Thoracic aorta (tissue), 2 donors: ENCODE measurements around the gene PDZRN4. TPM values are rescaled to one million over a fixed set of nuclear protein-coding genes. Genes with fewer than 3 reads are reported as not detected.
"Not testable (repeated sequence)": the region's sequence is repeated elsewhere in the genome, so short reads cannot be mapped to it uniquely, and the experiment has no call there.

Experiments used
- ATAC-seq: fragments of 150-250 bp; one replicate; pipeline ENCODE4 v1.8.0; 2017; ENCODE audit warnings: low read depth; ENCODE audit not compliant: insufficient number of reproducible peaks, low FRiP score
- DNase-seq: peaks from one replicate; pipeline ENCODE4 v3.0.0-alpha.2; 2020; ENCODE audit warnings: low spot score
- H3K27ac ChIP-seq, 2 donors: fragments of 200-600 bp; sonication (generic); 1 replicate in 1 of 2; 2 replicates in 1 of 2; pipeline ENCODE4 v1.5.1; 2016; ENCODE audit warnings: mild to moderate bottlenecking in 2 of 2, moderate library complexity in 2 of 2
- H3K27me3 ChIP-seq: fragments of 200-600 bp; sonication (generic); replicated peaks from 2 replicates; pipeline ENCODE4 v1.6.0; 2016; ENCODE audit warnings: mild to moderate bottlenecking; ENCODE audit not compliant: insufficient read depth
- H3K36me3 ChIP-seq: fragments of 200-600 bp; sonication (generic); one replicate; pipeline ENCODE4 v1.5.1; 2016
- H3K4me1 ChIP-seq, 2 donors: fragments of 200-600 bp; sonication (generic); 1 replicate in 1 of 2; 2 replicates in 1 of 2; pipeline versions ENCODE4 v1.5.1 to v1.6.0; 2016; ENCODE audit warnings: low read depth in 2 of 2, mild to moderate bottlenecking in 1 of 2; ENCODE audit not compliant: control insufficient read depth in 1 of 2
- H3K4me3 ChIP-seq: fragments of 200-600 bp; sonication (generic); 2 replicates; pipeline ENCODE4 v1.5.1; 2016; ENCODE audit warnings: mild to moderate bottlenecking
- H3K9me3 ChIP-seq: fragments of 200-600 bp; sonication (generic); 2 replicates; pipeline ENCODE4 v1.5.1; 2016
- total RNA-seq, 2 donors: library from RNA; depleted of rRNA; stranded (reverse); fragments of >200 nt; gene quantifications; one replicate each; pipeline versions ENCODE4 v1.1.0 to v1.2.3, GENCODE V29; 2016
- TF ChIP-seq, protein P1 (sequence below): fragments of 200-600 bp; sonication (generic); IDR thresholded peaks from one replicate; pipeline ENCODE4 v1.5.1; 2019; ENCODE audit warnings: antibody characterized with exemption

Gene PDZRN4
- total RNA-seq, 2 donors from 2014 or later: 6.1 to 12.5 TPM

DNA sequence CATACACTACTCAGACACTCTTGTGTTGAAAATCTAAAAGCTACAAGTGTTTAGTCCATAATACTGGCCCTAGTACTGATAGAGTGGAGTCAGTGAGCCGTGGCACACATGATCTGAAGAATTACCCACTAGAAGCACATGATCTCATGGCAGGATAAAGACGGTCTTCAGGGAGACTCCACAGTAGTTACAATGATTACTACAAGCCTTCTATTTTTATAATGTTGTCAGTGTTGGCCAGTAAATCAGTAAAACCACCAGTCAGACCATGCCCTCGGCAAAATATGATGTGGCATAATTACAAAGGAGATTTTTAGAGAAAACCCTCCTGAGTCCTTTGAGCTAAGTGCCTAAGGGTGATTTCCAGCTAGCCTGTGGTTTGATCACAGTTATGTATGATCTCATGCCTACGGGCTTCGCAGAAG lies 114.9 kb downstream of the PDZRN4 start:
- H3K4me1 ChIP-seq: no peaks in the 10 kb centered on the region
- H3K27ac ChIP-seq: no peak overlapping the region
- TF ChIP-seq, protein P1, sequence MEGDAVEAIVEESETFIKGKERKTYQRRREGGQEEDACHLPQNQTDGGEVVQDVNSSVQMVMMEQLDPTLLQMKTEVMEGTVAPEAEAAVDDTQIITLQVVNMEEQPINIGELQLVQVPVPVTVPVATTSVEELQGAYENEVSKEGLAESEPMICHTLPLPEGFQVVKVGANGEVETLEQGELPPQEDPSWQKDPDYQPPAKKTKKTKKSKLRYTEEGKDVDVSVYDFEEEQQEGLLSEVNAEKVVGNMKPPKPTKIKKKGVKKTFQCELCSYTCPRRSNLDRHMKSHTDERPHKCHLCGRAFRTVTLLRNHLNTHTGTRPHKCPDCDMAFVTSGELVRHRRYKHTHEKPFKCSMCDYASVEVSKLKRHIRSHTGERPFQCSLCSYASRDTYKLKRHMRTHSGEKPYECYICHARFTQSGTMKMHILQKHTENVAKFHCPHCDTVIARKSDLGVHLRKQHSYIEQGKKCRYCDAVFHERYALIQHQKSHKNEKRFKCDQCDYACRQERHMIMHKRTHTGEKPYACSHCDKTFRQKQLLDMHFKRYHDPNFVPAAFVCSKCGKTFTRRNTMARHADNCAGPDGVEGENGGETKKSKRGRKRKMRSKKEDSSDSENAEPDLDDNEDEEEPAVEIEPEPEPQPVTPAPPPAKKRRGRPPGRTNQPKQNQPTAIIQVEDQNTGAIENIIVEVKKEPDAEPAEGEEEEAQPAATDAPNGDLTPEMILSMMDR: no peak

DNA sequence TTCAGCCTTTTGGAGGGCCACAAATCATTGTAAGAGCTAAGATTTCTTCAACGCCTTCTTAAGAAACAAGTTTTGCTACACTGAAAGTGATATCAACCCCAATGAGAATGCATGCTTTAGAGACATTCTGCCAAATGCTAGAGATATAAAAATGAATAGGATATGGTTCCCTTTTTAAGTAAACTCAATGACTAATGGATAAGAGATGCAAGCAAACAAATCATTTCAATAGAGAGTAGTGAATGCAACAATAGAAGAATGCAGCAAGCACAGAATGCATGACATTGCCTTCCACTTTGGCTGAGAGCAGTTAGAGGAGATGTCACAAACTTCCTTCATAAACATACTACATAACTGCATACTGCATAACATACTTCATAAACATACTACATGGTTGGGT lies 116.4 kb downstream of the PDZRN4 start:
- DNase-seq: no peak
- Histone ChIP-seq H3K27ac (no peak overlapping the region), H3K27me3 (no peaks in the 10 kb centered on the region), H3K4me1 (no peaks in the 10 kb centered on the region), H3K36me3 (no peaks in the 10 kb centered on the region), H3K4me3 (no peak overlapping the region), H3K9me3 (no peaks in the 10 kb centered on the region)
- ATAC-seq: no peak
- TF ChIP-seq, protein P1: no peak

More for the DNA sequence above, 114.9 kb downstream of the PDZRN4 start:
- ATAC-seq (no peak), DNase-seq (no peak)
- H3K4me3 ChIP-seq: no peak overlapping the region
- H3K36me3 ChIP-seq: no peaks in the 10 kb centered on the region
- H3K27me3 ChIP-seq: no peaks in the 10 kb centered on the region
- no peaks in the 10 kb centered on the region for H3K9me3 ChIP-seq

DNA sequence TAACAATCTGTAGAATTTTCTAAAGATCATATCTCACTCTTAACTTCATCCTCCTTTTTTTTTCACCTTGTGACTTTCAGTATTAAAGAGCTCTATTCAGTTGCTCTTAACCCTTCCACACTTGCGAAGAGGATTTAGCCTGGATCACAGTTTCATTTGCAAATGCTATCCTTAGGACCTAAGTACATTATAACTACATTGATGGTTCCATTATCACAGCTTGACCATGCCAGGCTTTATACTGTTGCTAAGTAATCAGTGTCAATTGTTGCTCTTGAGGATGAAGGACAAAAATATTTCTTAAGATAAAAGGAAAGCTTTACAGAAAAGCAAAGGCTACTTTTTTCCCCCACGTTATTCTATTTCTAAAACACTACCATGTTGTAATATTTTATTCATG lies 122.2 kb downstream of the PDZRN4 start:
- no peak for ATAC-seq
- TF ChIP-seq, protein P1: no peak
- peaks cover 5 to 6% of the 10 kb centered on the region in 2 donors for H3K4me1 ChIP-seq
- H3K4me3 ChIP-seq: no peak overlapping the region
- no peak for DNase-seq
- H3K27ac ChIP-seq: no peak overlapping the region
- H3K27me3 ChIP-seq: no peaks in the 10 kb centered on the region
- H3K36me3 ChIP-seq: no peaks in the 10 kb centered on the region
- H3K9me3 ChIP-seq: no peaks in the 10 kb centered on the region

DNA sequence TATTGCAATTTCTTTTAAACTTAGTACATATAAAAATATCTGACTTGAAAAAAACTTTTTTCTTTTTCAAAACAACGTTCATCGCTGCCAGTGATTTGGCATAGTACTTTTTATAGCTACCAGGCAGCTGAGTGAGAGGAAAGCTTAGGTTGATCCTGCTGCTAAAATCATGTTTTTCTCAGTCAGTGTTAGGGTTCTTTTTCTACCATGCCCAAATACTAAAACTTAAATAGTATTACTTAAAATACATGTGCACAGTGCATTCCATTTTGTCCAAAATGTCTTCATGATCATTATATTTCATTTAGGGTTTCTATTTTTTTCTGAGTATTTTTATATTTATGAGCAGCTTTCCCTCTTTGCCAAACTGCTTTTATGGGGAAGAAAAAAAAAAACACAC lies 123.8 kb downstream of the PDZRN4 start:
- Histone ChIP-seq H3K27me3 (no peaks in the 10 kb centered on the region), H3K9me3 (no peaks in the 10 kb centered on the region), H3K36me3 (no peaks in the 10 kb centered on the region), H3K4me1 (peaks cover 5 to 6% of the 10 kb centered on the region in 2 donors), H3K4me3 (no peak overlapping the region), H3K27ac (no peak overlapping the region)
- ATAC-seq (no peak), DNase-seq (no peak)
- TF ChIP-seq, protein P1: no peak

DNA sequence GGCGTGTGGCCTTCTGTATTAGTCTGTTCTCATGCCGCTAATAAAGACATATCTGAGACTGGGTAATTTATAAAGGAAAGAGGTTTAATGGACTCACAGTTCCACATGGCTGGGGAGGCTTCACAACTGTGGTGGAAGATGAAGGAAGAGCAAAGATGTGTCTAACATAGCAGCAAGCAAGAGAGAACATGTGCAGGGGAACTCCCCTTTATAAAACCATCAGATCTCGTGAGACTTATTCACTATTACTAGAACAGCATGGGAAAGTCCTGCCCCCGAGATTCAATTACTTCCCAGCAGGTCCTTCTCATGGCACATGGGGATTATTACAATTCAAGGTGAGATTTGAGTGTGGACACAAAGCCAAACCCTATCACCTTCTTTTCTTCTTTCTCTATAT lies 124.3 kb downstream of the PDZRN4 start:
- H3K4me1 ChIP-seq, H3K9me3 ChIP-seq, DNase-seq, H3K4me3 ChIP-seq, H3K36me3 ChIP-seq, H3K27ac ChIP-seq, H3K27me3 ChIP-seq, ATAC-seq: not testable (repeated sequence)

DNA sequence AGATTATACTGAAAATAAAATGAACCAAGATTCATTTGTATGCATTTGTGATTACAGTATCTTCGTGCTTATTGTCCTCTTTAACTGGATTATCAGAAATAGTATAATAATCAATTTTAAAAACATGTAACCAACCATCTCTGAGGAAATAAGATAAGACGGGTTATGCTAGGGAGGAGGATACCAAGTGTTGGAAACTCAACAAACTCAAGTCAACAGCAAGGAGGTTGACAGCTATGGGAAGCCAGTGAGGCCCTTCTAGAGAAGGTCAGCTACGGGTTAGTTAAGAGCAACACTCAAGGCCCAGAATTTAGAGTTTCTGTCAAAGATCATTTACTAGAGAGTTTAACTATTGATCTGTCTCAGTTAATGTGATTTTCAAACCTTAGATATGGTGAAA lies 137.2 kb downstream of the PDZRN4 start:
- TF ChIP-seq, protein P1: no peak
- H3K27ac ChIP-seq: no peak overlapping the region
- no peaks in the 10 kb centered on the region for H3K36me3 ChIP-seq
- H3K4me3 ChIP-seq: no peak overlapping the region
- no peaks in the 10 kb centered on the region for H3K27me3 ChIP-seq
- ATAC-seq: no peak
- DNase-seq: no peak
- no peaks in the 10 kb centered on the region for H3K9me3 ChIP-seq
- H3K4me1 ChIP-seq: no peaks in the 10 kb centered on the region
